Esophagus squamous epithelium (tissue), 5 donors: Measurements from ENCODE around the gene SLC38A1. TPM values are rescaled to one million over a fixed set of nuclear protein-coding genes. Genes with fewer than 3 reads are reported as not detected.
"Not testable (repeated sequence)": the region's sequence is repeated elsewhere in the genome, so short reads cannot be mapped to it uniquely, and the experiment has no call there.

Source experiments
- DNase-seq: peaks from one replicate; lab custom pipeline; 2025; lab: John Stamatoyannopoulos, UW
- H3K27ac ChIP-seq, 4 donors: fragments of 200-600 bp; sonication (generic); one replicate each; pipeline ENCODE4 v1.5.1; 2016 to 2019; ENCODE audit warnings: mild to moderate bottlenecking in 1 of 4
- H3K27me3 ChIP-seq, 4 donors: fragments of 200-600 bp; sonication (generic); 1 replicate in 3 of 4; 2 replicates in 1 of 4; pipeline versions ENCODE4 v1.5.1 to v1.6.0; 2017 to 2021; ENCODE audit warnings: antibody characterized with exemption in 1 of 4
- H3K36me3 ChIP-seq, 3 donors: fragments of 200-600 bp; sonication (generic); one replicate each; pipeline ENCODE4 v1.5.1; 2016 to 2019
- H3K4me1 ChIP-seq, 3 donors: fragments of 200-600 bp; sonication (generic); one replicate each; pipeline ENCODE4 v1.5.1; 2017 to 2019
- H3K4me3 ChIP-seq, 4 donors: fragments of 200-600 bp; sonication (generic); 1 replicate in 3 of 4; 2 replicates in 1 of 4; pipeline ENCODE4 v1.5.1; 2016 to 2019; ENCODE audit warnings: mild to moderate bottlenecking in 2 of 4, moderate library complexity in 1 of 4
- H3K9me3 ChIP-seq, 3 donors: fragments of 200-600 bp; sonication (generic); one replicate each; pipeline ENCODE4 v1.5.1; 2016 to 2019
- POLR2A ChIP-seq, 4 donors: fragments of 450-650 bp; IDR thresholded peaks; one replicate each; pipeline ENCODE4 v1.6.1; 2017; ENCODE audit warnings: antibody characterized with exemption in 4 of 4, mild to moderate bottlenecking in 4 of 4, moderate library complexity in 3 of 4
- WGBS, 2 donors: methylation state at CpG; one replicate each; pipeline ENCODE4 v1.1.5; 2018; 5-methylcytosine and 5-hydroxymethylcytosine counted together
- intact Hi-C: fragments of 100-400 bp; cut with DNase I; formaldehyde crosslinking; loops from one replicate; pipeline ENCODE4 v1.15.0; 2022
- total RNA-seq, 4 donors: library from RNA; depleted of rRNA; stranded (reverse); fragments of >200 nt; gene quantifications; one replicate each; pipeline ENCODE4 v1.1.0, GENCODE V29; 2016
- TF ChIP-seq, protein P1 (sequence below), 6 experiments: fragments of 450-650 bp in 4 of 6; fragments of 200-600 bp in 2 of 6; sonication (generic) in 2 of 6; IDR thresholded peaks; one replicate each; pipeline ENCODE4 v1.5.1; 2016 to 2019; ENCODE audit warnings: antibody characterized with exemption in 6 of 6, mild to moderate bottlenecking in 4 of 6, moderate library complexity in 4 of 6
- donor health status: DM: yes; HTN: yes; CAD: no.

Gene SLC38A1
- total RNA-seq, 4 donors from 2014 or later = 23.3 to 88.7 (median 73.3) TPM

DNA sequence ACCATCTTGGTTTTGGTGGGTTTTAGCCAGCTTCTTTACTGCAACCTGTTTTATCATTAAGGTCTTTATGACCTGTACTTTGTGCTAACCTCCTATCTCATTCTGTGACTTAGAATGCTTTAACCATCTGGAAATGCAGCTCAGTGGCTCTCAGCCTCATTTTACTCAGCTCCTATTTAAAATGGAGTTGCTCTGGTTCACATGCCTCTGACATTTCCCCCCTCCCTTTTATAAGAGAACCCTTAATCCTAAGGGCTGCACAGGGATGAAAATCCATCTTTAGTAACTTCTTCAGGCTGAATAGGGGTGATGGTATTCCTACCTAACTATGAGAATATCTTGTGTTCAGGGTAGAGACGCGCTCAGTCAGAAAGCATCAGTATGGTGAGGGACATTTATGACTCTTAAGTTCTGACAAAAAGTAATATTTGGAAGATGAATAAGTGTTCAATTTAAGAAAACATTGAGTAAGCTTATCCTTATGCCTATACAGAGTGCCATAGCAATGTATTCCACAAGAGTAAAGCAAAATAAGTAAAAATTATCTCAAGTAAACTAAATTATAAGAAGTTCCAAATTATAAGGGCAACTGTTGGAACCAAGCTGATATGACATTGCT is 15.2 kb downstream of the SLC38A1 start:
- Histone ChIP-seq H3K27me3 (no peaks in the 10 kb centered on the region), H3K4me3 (no peak overlapping the region), H3K27ac (no peak overlapping the region), H3K9me3 (peaks cover 0 to 5% (median 0%) of the 10 kb centered on the region in 3 donors), H3K36me3 (peaks cover 0 to 34% (median 0%) of the 10 kb centered on the region in 3 donors), H3K4me1 (peaks cover 0 to 17% (median 4%) of the 10 kb centered on the region in 3 donors)
- TF ChIP-seq, protein P1, sequence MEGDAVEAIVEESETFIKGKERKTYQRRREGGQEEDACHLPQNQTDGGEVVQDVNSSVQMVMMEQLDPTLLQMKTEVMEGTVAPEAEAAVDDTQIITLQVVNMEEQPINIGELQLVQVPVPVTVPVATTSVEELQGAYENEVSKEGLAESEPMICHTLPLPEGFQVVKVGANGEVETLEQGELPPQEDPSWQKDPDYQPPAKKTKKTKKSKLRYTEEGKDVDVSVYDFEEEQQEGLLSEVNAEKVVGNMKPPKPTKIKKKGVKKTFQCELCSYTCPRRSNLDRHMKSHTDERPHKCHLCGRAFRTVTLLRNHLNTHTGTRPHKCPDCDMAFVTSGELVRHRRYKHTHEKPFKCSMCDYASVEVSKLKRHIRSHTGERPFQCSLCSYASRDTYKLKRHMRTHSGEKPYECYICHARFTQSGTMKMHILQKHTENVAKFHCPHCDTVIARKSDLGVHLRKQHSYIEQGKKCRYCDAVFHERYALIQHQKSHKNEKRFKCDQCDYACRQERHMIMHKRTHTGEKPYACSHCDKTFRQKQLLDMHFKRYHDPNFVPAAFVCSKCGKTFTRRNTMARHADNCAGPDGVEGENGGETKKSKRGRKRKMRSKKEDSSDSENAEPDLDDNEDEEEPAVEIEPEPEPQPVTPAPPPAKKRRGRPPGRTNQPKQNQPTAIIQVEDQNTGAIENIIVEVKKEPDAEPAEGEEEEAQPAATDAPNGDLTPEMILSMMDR (IDR thresholded peaks at IDR 0.05) = no peak
- TF ChIP-seq POLR2A (IDR thresholded peaks at IDR 0.05) = no peak
- DNase-seq = no peak
- intact Hi-C loops = no loop called here
- 100% methylated on average over 2 of the region's 2 CpGs for WGBS, 2 donors

DNA sequence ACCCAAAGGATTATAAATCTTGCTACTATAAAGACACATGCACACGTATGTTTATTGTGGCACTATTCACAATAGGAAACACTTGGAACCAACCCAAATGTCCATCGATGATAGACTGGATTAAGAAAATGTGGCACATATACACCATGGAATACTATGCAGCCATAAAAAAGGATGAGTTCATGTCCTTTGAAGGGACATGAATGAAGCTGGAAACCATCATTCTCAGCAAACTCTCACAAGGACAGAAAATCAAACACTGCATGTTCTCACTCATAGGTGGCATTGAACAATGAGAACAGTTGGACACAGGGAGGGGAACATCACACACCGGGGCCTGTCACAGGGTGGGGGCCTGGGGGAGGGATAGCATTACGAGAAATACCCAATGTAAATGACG is 16.8 kb downstream of the SLC38A1 start:
- H3K36me3 ChIP-seq = peaks cover 0 to 34% (median 0%) of the 10 kb centered on the region in 3 donors
- intact Hi-C loops, H3K27ac ChIP-seq, H3K4me1 ChIP-seq, H3K9me3 ChIP-seq, H3K27me3 ChIP-seq, DNase-seq, H3K4me3 ChIP-seq: not testable (repeated sequence)
- 90 to 99% methylated on average over 5 of the region's 5 CpGs for WGBS, 2 donors

DNA sequence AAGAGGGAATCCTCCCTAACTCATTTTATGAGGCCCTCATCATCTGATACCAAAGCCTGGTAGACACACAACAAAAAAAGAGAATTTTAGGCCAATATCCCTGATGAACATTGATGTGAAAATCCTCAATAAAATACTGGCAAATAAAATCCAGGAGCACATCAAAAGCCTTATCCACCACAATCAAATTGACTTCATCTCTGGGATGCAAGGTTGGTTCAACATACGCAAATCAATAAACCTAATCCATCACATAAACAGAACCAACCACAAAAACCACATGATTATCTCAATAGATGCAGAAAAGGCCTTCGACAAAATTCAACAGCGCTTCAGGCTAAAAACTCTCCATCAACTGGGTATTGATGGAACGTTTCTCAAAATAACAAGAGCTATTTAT is 18.9 kb downstream of the SLC38A1 start:
- 82 to 90% methylated on average over 4 of the region's 4 CpGs for WGBS, 2 donors
- intact Hi-C loops, H3K4me1 ChIP-seq, DNase-seq, H3K4me3 ChIP-seq, H3K27me3 ChIP-seq, H3K9me3 ChIP-seq, H3K27ac ChIP-seq: not testable (repeated sequence)
- peaks cover 0 to 39% (median 0%) of the 10 kb centered on the region in 3 donors for H3K36me3 ChIP-seq

DNA sequence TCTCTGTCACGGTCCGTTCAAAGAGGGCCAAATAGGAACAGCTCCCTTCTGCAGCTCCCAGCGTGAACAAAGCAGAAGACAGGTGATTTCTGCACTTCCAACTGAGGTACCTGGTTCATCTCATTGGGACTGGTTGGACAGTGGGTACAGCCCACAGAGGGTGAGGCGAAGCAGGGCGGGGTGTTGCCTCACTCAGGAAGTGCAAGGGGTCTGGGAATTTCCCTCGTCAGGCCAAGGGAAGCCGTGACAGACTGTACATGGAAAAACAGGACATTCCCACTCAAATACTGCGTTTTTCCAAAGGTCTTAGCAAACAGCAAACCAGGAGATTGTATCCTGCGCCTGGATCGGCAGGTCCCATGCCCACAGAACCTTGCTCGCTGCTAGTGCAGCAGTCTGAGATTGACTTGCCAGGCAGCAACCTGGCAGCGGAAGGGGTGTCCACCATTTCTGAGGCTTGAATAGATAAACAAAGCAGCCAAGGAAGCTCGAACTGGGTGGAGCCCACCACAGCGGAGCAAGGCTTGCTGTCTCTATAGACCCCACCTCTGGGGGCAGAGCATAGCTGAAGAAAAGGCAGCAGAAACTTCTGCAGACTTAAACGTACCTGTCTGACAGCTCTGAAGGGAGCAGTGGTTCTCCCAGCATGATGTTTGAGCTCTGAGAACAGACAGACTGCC is 22.7 kb downstream of the SLC38A1 start:
- peaks cover 0 to 8% (median 0%) of the 10 kb centered on the region in 3 donors for H3K4me1 ChIP-seq
- TF ChIP-seq, protein P1 (IDR thresholded peaks at IDR 0.05) = no peak
- TF ChIP-seq POLR2A (IDR thresholded peaks at IDR 0.05) = no peak
- no peaks in the 10 kb centered on the region for H3K27me3 ChIP-seq
- H3K27ac ChIP-seq = no peak overlapping the region
- peaks cover 0 to 10% (median 0%) of the 10 kb centered on the region in 3 donors for H3K9me3 ChIP-seq
- DNase-seq = no peak
- intact Hi-C loops = no loop called here
- H3K4me3 ChIP-seq = no peak overlapping the region
- peaks cover 0 to 19% (median 0%) of the 10 kb centered on the region in 3 donors for H3K36me3 ChIP-seq
- 83 to 95% methylated on average over 8 to 10 of the region's 15 CpGs for WGBS, 2 donors

DNA sequence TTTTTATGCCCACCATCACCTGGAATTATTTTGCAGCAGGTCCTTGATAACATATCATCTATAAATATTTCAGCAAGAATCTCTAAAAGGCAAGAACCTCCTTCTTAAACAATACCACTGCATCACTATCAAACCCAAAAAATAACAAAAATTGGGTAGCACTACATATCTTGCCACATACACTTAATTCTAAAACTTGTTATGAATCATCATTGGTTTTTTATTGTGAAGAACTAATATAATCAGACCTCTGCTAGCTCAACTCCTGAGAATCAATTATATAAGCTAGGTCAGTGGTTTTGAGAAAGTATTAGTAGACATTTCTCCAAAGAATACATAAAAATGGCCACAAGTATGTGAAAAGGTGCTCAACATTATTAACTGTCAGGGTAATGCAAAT is 23.8 kb downstream of the SLC38A1 start:
- Histone ChIP-seq H3K9me3 (peaks cover 0 to 5% (median 0%) of the 10 kb centered on the region in 3 donors), H3K4me3 (no peak overlapping the region), H3K27ac (no peak overlapping the region), H3K36me3 (peaks cover 0 to 25% (median 0%) of the 10 kb centered on the region in 3 donors), H3K4me1 (peaks cover 0 to 17% (median 0%) of the 10 kb centered on the region in 3 donors), H3K27me3 (no peaks in the 10 kb centered on the region)
- intact Hi-C loops = no loop called here
- TF ChIP-seq, protein P1 (IDR thresholded peaks at IDR 0.05) = no peak
- TF ChIP-seq POLR2A (IDR thresholded peaks at IDR 0.05) = no peak
- DNase-seq = no peak

DNA sequence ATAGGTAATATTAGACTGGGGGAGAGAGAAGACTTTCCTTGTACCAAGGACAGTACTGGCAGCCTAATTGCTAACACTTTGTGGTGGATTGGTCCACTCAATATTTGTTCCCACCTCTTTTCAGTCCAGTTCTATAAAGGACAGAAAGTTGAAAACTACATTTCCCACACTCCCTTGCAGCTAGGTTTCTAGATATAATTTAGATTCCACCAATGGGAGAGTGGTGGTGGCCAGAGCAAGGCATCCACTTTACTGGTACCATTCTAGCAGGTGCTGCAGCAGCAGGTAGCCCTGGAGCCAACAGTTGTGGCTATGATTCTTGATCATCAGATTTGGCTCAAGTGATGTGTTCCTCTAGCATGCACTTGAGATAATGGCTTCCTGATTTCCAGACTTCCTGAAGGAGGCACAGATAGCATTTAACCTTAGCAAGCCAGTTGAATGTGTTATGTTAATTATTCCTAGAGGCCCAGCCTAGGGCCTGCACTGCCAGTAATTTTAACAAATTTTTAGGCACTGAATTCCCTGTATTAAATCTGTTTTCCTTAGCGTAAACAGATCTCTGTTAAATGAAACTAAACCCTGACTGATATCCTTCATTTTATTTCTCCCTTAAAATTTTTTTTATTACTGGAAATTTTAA is 24.4 kb downstream of the SLC38A1 start:
- H3K27ac ChIP-seq = no peak overlapping the region
- H3K4me1 ChIP-seq = peaks cover 0 to 17% (median 0%) of the 10 kb centered on the region in 3 donors
- H3K36me3 ChIP-seq = peaks cover 0 to 31% (median 0%) of the 10 kb centered on the region in 3 donors
- no peaks in the 10 kb centered on the region for H3K27me3 ChIP-seq
- TF ChIP-seq POLR2A (IDR thresholded peaks at IDR 0.05) = no peak
- TF ChIP-seq, protein P1 (IDR thresholded peaks at IDR 0.05) = no peak
- H3K9me3 ChIP-seq = peaks cover 0 to 5% (median 0%) of the 10 kb centered on the region in 3 donors
- no peak for DNase-seq
- intact Hi-C loops = no loop called here
- no peak overlapping the region for H3K4me3 ChIP-seq
- 90 to 100% methylated on average over 1 of the region's 1 CpG for WGBS, 2 donors
